HFFc6 (cell line): ENCODE data around the gene PRKRIP1. TPM values are rescaled to one million over a fixed set of nuclear protein-coding genes. Genes with fewer than 3 reads are reported as not detected.

Source experiments
- DNase-seq: peaks from one replicate; pipeline ENCODE4 v3.0.0-alpha.2; 2018
- H3K27ac Mint-ChIP-seq: 2 replicates; pipeline ENCODE4 v1.8.0; 2020; ENCODE audit warnings: mild to moderate bottlenecking, mixed read lengths
- H3K27me3 Mint-ChIP-seq: 2 replicates; pipeline ENCODE4 v1.8.0; 2021; ENCODE audit warnings: mild to moderate bottlenecking, moderate library complexity, mixed read lengths; ENCODE audit not compliant: insufficient read depth
- H3K36me3 Mint-ChIP-seq: 2 replicates; pipeline ENCODE4 v1.8.0; 2021; ENCODE audit warnings: low read depth, mixed read lengths
- H3K4me1 Mint-ChIP-seq: 2 replicates; pipeline ENCODE4 v1.8.0; 2020; ENCODE audit warnings: low read depth, mixed read lengths
- H3K4me3 Mint-ChIP-seq: 2 replicates; pipeline ENCODE4 v1.8.0; 2020; ENCODE audit warnings: mild to moderate bottlenecking, moderate library complexity, mixed read lengths
- H3K9me3 Mint-ChIP-seq: 2 replicates; pipeline ENCODE4 v1.8.0; 2020; ENCODE audit warnings: mild to moderate bottlenecking, mixed read lengths
- total RNA-seq, 6 experiments: library from RNA; stranded (reverse); fragmentation: NEBNext Ultra II Directional; extraction: Animal tissue kit (Norgen Biotek cat#: 25700); gene quantifications; 2 replicates in 1 of 6; 3 replicates in 5 of 6; pipeline ENCODE4 v1.2.3, GENCODE V29; 2021
- TF ChIP-seq, protein P1 (sequence below): fragments of 200-600 bp; sonication (generic); IDR thresholded peaks from 2 replicates; pipeline ENCODE4 v1.5.0; 2021; ENCODE audit warnings: antibody characterized with exemption, mild to moderate bottlenecking

Gene PRKRIP1
- total RNA-seq, 6 experiments from 2014 or later = 18.8 to 24.7 (median 20.4) TPM

DNA sequence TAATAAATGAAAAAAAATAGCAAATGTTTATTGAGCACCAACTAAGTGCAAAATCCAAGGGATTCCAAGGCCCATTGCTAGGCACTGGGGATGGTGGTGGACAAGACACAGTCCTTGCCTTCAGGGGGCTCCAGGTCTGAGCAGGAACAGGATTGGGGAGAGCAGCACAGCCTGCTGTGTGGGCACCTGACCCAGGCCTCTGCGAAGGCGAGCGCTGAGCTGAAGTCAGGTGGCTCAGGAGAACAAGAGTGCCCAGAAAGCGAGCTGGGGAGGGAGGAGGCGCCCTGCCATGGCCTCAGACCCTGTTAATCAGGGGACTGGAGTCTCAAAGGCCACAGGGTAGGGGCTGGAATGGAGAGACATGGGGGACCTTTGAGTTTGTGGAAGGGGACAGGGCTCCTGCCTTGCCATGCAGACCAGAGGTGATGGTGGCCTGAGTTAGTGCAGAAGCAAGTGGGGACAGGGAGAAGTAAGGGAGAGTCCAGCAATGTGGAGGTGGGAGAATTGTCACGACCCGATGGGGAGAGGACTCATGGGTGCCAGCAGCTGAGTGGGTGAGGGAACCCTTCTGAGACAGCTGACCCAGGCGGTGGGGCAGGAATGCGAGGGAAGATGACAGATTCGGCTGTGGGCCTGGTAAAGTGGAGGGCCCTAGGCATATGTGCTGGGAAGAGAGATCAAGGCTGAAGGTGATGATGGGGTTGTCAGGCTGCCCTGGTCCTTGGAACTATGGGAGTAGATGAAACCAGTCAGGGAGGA is 33.2 kb downstream of the PRKRIP1 start:
- H3K4me3 Mint-ChIP-seq = no peak overlapping the region

DNA sequence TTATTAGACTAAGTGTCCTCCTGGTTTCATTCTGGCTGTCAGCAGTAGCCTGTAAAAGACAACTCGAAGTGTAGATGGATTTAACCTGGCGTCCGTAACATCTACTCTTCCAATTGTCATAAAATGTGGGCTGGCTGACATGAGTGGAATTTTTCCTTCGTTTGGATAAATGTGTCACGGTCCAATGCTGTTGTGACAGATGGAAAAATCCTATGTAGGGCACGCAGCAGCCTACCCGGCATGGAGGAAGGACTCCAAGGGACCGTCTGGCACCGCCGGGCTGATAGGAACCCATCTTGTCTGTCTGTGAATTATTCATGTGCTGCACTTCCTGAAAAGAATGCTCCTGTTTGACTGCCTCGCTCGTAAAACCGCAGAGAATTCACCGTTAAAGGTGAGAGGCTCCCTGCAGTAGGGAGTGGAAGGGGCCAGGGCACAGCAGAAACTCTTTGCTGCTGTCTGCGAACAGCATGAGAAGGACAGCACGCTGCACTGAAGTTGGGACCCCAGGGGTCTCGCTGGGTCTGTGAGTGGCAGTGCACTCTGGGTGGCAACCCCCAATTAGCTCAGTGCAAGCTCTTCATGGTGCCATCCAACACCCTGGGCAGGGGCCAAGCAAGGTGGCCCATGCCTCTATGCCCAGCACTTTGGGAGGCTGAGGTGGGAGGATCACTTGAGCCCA is 35.6 kb downstream of the PRKRIP1 start:
- Mint-ChIP-seq H3K4me3 (no peak overlapping the region; the same call in 1 of the 2 replicates), H3K36me3 (peaks cover 12% of the 10 kb centered on the region; the same call in 1 of the 2 replicates), H3K4me1 (peaks cover 11% of the 10 kb centered on the region), H3K9me3 (no peaks in the 10 kb centered on the region), H3K27me3 (peaks cover 1% of the 10 kb centered on the region), H3K27ac (peak overlapping the region; percentile 33; the same call in 1 of the 2 replicates)
- no peak for DNase-seq
- TF ChIP-seq, protein P1, sequence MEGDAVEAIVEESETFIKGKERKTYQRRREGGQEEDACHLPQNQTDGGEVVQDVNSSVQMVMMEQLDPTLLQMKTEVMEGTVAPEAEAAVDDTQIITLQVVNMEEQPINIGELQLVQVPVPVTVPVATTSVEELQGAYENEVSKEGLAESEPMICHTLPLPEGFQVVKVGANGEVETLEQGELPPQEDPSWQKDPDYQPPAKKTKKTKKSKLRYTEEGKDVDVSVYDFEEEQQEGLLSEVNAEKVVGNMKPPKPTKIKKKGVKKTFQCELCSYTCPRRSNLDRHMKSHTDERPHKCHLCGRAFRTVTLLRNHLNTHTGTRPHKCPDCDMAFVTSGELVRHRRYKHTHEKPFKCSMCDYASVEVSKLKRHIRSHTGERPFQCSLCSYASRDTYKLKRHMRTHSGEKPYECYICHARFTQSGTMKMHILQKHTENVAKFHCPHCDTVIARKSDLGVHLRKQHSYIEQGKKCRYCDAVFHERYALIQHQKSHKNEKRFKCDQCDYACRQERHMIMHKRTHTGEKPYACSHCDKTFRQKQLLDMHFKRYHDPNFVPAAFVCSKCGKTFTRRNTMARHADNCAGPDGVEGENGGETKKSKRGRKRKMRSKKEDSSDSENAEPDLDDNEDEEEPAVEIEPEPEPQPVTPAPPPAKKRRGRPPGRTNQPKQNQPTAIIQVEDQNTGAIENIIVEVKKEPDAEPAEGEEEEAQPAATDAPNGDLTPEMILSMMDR = no peak

More for the DNA sequence above, 33.2 kb downstream of the PRKRIP1 start:
- no peaks in the 10 kb centered on the region for H3K9me3 Mint-ChIP-seq
- H3K36me3 Mint-ChIP-seq = peaks cover 8% of the 10 kb centered on the region; the same call in 1 of the 2 replicates
- no peak for DNase-seq
- H3K4me1 Mint-ChIP-seq = peaks cover 4% of the 10 kb centered on the region
- TF ChIP-seq, protein P1 = no peak
- peak overlapping the region; percentile 38 for H3K27ac Mint-ChIP-seq
- H3K27me3 Mint-ChIP-seq = peaks cover 1% of the 10 kb centered on the region

DNA sequence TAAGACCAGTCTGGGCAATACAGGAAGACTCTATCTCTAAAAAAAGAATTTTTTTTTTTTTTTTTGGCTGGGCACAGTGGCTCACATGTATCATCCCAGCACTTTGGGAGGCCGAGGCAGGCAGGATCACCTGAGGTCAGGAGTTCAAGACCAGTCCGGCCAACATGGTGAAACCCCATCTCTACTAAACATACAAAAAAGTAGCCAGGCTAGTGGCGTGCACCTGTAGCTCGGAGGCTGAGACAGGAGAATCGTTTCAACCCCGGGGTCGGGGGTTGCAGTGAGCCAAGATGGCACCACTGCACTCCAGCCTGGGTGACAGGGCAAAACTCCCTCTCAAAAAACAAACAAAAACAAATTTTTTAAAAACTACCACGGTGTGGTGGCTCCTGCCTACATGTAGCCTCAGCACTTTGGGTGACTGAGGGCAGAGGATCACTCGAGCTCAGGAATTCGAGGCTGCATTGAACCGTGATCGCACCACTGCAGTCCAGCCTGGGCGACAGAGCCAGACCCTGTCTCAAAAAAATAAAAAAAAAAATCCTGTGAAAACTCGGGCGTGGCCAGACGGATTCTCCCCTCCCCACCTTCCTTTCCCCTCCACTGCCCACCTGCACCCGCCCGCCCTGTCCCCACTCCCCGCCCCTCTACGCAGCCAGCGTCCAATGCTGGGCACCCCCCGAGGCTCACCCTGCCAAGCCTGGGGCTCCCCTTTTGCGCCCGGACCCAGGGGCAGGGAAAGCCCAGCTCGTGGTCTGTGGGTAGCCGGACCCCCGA is 36.5 kb downstream of the PRKRIP1 start:
- no peak for DNase-seq
- Mint-ChIP-seq H3K36me3 (0 out of 2 replicates have a peak, but pooled peaks cover 6% of the 10 kb centered on the region), H3K27ac (peak overlapping the region; percentile 75), H3K4me1 (peaks cover 11% of the 10 kb centered on the region), H3K9me3 (no peaks in the 10 kb centered on the region), H3K4me3 (peak overlapping the region; percentile 71), H3K27me3 (peaks cover 1% of the 10 kb centered on the region)
- TF ChIP-seq, protein P1 = no peak

DNA sequence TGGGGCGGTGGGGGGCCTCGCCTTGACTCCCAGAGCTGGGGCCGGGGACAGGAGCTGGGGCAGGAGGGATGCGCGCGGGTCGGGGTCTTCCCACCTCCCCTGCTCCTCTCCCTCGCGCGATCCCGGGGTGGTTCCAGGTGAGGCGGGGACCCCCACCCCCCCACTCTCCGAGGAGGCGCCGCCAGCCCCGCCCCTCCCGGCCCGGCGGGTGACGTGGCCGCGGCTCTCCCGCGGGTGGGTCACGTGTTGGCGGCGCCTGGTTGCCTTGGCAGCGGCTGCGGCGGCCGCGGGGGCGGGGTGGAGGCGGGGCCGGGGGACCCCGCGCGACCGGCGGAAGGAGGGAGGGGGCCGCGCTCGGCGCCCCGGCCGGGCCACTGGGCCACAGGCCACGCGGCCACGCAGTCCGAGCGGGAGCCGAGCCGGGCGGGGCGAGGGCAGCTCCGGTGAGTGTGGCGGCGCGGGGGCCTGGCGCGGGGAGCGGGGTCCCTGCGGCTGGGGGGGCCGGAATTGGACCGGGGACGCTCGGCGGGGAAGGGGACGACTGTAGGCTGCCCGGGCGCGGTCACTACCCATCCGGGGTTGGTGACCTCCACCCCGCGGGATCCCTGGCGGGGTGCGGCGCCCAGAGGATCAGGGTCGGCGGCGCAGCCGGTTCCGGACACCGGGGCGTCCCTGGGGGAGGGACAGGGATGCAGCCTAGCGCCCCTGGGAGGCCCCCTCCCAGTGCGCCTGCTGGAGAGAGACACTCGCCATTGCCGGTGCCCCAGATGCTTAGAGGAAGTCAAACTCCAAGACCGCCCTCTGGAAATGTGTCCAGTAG is 37.3 kb downstream of the PRKRIP1 start, which contains the start of gene ORAI2:
ORAI2 (plus strand) TSS at position 357 of the 820 bp plus-strand sequence. CDS start 5,382 bp downstream, outside the sequence.
- Mint-ChIP-seq H3K27me3 (no peaks in the 10 kb centered on the region; the same call in 1 of the 2 replicates), H3K9me3 (no peaks in the 10 kb centered on the region), H3K27ac (peak within 1 kb of the TSS; percentile 81), H3K4me1 (peaks cover 11% of the 10 kb centered on the region), H3K36me3 (0 out of 2 replicates have a peak, but pooled peaks cover 6% of the 10 kb centered on the region), H3K4me3 (peak within 1 kb of the TSS; percentile 93)
- TF ChIP-seq, protein P1 = peak; percentile 18
- DNase-seq = peak; percentile 51
